ENCODE measurements around the gene UBE4B.
A peak's percentile ranks its signal among the peaks of the same experiment; 100 is the strongest.

The UBE4B gene

GRCh38 chr1:10108948-10109708, 76.4 kb downstream of the UBE4B start:
- no peak for DNase-seq (ENCODE audit: low read depth in 1 of 2, low spot score in 1 of 2)

GRCh38 chr1:10113501-10113900, 80.7 kb downstream of the UBE4B start:
- no peak for DNase-seq (ENCODE audit: low read depth in 1 of 2, low spot score in 1 of 2)

- DNase-seq (ENCODE audit: low read depth in 1 of 2, low spot score in 1 of 2), result no peak
Measured at GRCh38 chr1:10114746-10115145, 82.0 kb downstream of the UBE4B start.

- DNase-seq (ENCODE audit: low read depth in 1 of 2, low spot score in 1 of 2), result no peak
Measured at GRCh38 chr1:10117132-10117531, 84.4 kb downstream of the UBE4B start.

- DNase-seq (ENCODE audit: low read depth in 1 of 2, low spot score in 1 of 2), result no peak
Measured at GRCh38 chr1:10117865-10118264, 85.1 kb downstream of the UBE4B start.

- DNase-seq (ENCODE audit: low read depth in 1 of 2, low spot score in 1 of 2), result no peak
Measured at GRCh38 chr1:10121688-10122087, 88.9 kb downstream of the UBE4B start.

GRCh38 chr1:10122926-10123325, 90.2 kb downstream of the UBE4B start:
- DNase-seq (ENCODE audit: low read depth in 1 of 2, low spot score in 1 of 2), result no peak

- DNase-seq (ENCODE audit: low read depth in 1 of 2, low spot score in 1 of 2), result no peak
Measured at GRCh38 chr1:10128101-10128765, 95.5 kb downstream of the UBE4B start.

- DNase-seq (ENCODE audit: low read depth in 1 of 2, low spot score in 1 of 2), result no peak
Measured at GRCh38 chr1:10132316-10132715, 99.6 kb downstream of the UBE4B start.

- DNase-seq (ENCODE audit: low read depth in 1 of 2, low spot score in 1 of 2), result no peak
Measured at GRCh38 chr1:10132852-10133251, 100.1 kb downstream of the UBE4B start.

- no peak for DNase-seq (ENCODE audit: low read depth in 1 of 2, low spot score in 1 of 2)
Measured at GRCh38 chr1:10140981-10141380, 108.2 kb downstream of the UBE4B start.

- DNase-seq (ENCODE audit: low read depth in 1 of 2, low spot score in 1 of 2), result no peak
Measured at GRCh38 chr1:10143961-10144485, 111.3 kb downstream of the UBE4B start.

GRCh38 chr1:10146391-10146790, 113.6 kb downstream of the UBE4B start:
- no peak for DNase-seq (ENCODE audit: low read depth in 1 of 2, low spot score in 1 of 2)

GRCh38 chr1:10149231-10149630, 116.5 kb downstream of the UBE4B start:
- no peak for DNase-seq (ENCODE audit: low read depth in 1 of 2, low spot score in 1 of 2)

GRCh38 chr1:10152709-10153284, 120.0 kb downstream of the UBE4B start:
- peak in 1 of 2 donors; percentile 7 for DNase-seq (ENCODE audit: low read depth in 1 of 2, low spot score in 1 of 2)

GRCh38 chr1:10155087-10155712, 122.4 kb downstream of the UBE4B start:
- no peak for DNase-seq (ENCODE audit: low read depth in 1 of 2, low spot score in 1 of 2)

GRCh38 chr1:10160173-10160572, 127.4 kb downstream of the UBE4B start:
- no peak for DNase-seq (ENCODE audit: low read depth in 1 of 2, low spot score in 1 of 2)

GRCh38 chr1:10160907-10161490, 128.2 kb downstream of the UBE4B start:
- DNase-seq (ENCODE audit: low read depth in 1 of 2, low spot score in 1 of 2), result no peak

- DNase-seq (ENCODE audit: low read depth in 1 of 2, low spot score in 1 of 2), result no peak
Measured at GRCh38 chr1:10161541-10162290, 129.0 kb downstream of the UBE4B start.

- no peak for DNase-seq (ENCODE audit: low read depth in 1 of 2, low spot score in 1 of 2)
Measured at GRCh38 chr1:10168912-10169514, 136.3 kb downstream of the UBE4B start.
